Suppressor macrophage (primary cell): ENCODE data around the gene CSNK1G3.

ENCODE experiments used
- DNase-seq, 4 experiments: peaks; one replicate each; pipeline ENCODE4 v3.0.0-alpha.2; 2020 to 2022

Gene CSNK1G3

GRCh38 chr5:123514615-123515355 lies 2.8 kb downstream of the CSNK1G3 start:
- DNase-seq: no peak

GRCh38 chr5:123515904-123516303 lies 3.9 kb downstream of the CSNK1G3 start:
- no peak for DNase-seq

GRCh38 chr5:123517476-123517875 lies 5.5 kb downstream of the CSNK1G3 start:
- no peak for DNase-seq

GRCh38 chr5:123518111-123518510 lies 6.1 kb downstream of the CSNK1G3 start:
- no peak for DNase-seq

GRCh38 chr5:123520677-123521247 lies 8.8 kb downstream of the CSNK1G3 start:
- peak in 2 of 4 experiments; percentile 52 to 56 for DNase-seq

- no peak for DNase-seq
Measured at GRCh38 chr5:123524146-123524545, 12.2 kb downstream of the CSNK1G3 start.

- DNase-seq: peak in 1 of 4 experiments; percentile 19
Measured at GRCh38 chr5:123527190-123527589, 15.2 kb downstream of the CSNK1G3 start.

- no peak for DNase-seq
Measured at GRCh38 chr5:123528065-123528464, 16.1 kb downstream of the CSNK1G3 start.

- no peak for DNase-seq
Measured at GRCh38 chr5:123528878-123529277, 16.9 kb downstream of the CSNK1G3 start.

GRCh38 chr5:123530728-123531127 lies 18.8 kb downstream of the CSNK1G3 start:
- no peak for DNase-seq

GRCh38 chr5:123535648-123536047 lies 23.7 kb downstream of the CSNK1G3 start:
- DNase-seq: peak in 3 of 4 experiments; percentile 9 to 45 (median 32)

- DNase-seq: no peak
Measured at GRCh38 chr5:123537256-123537655, 25.3 kb downstream of the CSNK1G3 start.

GRCh38 chr5:123537845-123538244 lies 25.9 kb downstream of the CSNK1G3 start:
- DNase-seq: no peak

GRCh38 chr5:123538670-123539459 lies 26.9 kb downstream of the CSNK1G3 start:
- no peak for DNase-seq

- DNase-seq: no peak
Measured at GRCh38 chr5:123540534-123540933, 28.6 kb downstream of the CSNK1G3 start.

- no peak for DNase-seq
Measured at GRCh38 chr5:123543438-123543837, 31.5 kb downstream of the CSNK1G3 start.

GRCh38 chr5:123545506-123545905 lies 33.5 kb downstream of the CSNK1G3 start:
- peak in 3 of 4 experiments; percentile 13 to 26 (median 23) for DNase-seq

GRCh38 chr5:123546657-123547056 lies 34.7 kb downstream of the CSNK1G3 start:
- DNase-seq: peak in 1 of 4 experiments; percentile 8

- DNase-seq: peak in 3 of 4 experiments; percentile 26 to 34 (median 28)
Measured at GRCh38 chr5:123549256-123549904, 37.4 kb downstream of the CSNK1G3 start.

GRCh38 chr5:123554601-123555000 lies 42.6 kb downstream of the CSNK1G3 start:
- DNase-seq: no peak

GRCh38 chr5:123557907-123558306 lies 45.9 kb downstream of the CSNK1G3 start:
- no peak for DNase-seq

- no peak for DNase-seq
Measured at GRCh38 chr5:123558762-123559433, 46.9 kb downstream of the CSNK1G3 start.
